Loucy (cell line): ENCODE results near the gene CDK16.

Source experiments
- CTCF ChIP-seq: fragments of 200-600 bp; sonication (generic); conservative IDR thresholded peaks from 2 replicates; pipeline ENCODE4 v1.5.1; 2014; ENCODE audit warnings: mild to moderate bottlenecking, antibody characterized with exemption, low read length
- EZH2phosphoT487 ChIP-seq: fragments of 200-600 bp; IDR thresholded peaks from 2 replicates; pipeline ENCODE4 v1.6.1; 2018; ENCODE audit warnings: antibody characterized with exemption, mild to moderate bottlenecking, moderate library complexity, borderline replicate concordance

GRCh38 chrX:47182106-47182700 is 36.3 kb upstream of the CDK16 start:
- TF ChIP-seq CTCF (no peak), EZH2phosphoT487 (no peak)
